Duodenal mucosa (tissue), 2 donors: Measurements from ENCODE around the gene DENND1A.

Source experiments
- H3K27ac ChIP-seq: one replicate; pipeline ENCODE4 v1.7.0; 2013; ENCODE audit warnings: low read depth, low read length
- H3K27me3 ChIP-seq, 2 donors: one replicate each; pipeline ENCODE4 v1.7.0; 2013; ENCODE audit warnings: low read length in 2 of 2, control low read depth in 1 of 2; ENCODE audit not compliant: insufficient read depth in 2 of 2, control insufficient read depth in 1 of 2
- H3K36me3 ChIP-seq, 2 donors: one replicate each; pipeline ENCODE4 v1.7.0; 2013; ENCODE audit warnings: low read length in 2 of 2, control low read depth in 1 of 2; ENCODE audit not compliant: insufficient read depth in 2 of 2, control insufficient read depth in 1 of 2
- H3K4me1 ChIP-seq, 2 donors: one replicate each; pipeline ENCODE4 v1.7.0; 2013; ENCODE audit warnings: low read length in 2 of 2, control low read depth in 1 of 2; ENCODE audit not compliant: insufficient read depth in 2 of 2, control insufficient read depth in 1 of 2
- H3K4me3 ChIP-seq, 2 donors: one replicate each; pipeline ENCODE4 v1.7.0; 2013; ENCODE audit warnings: low read length in 2 of 2, low read depth in 1 of 2
- H3K9ac ChIP-seq, 2 donors: one replicate each; pipeline ENCODE4 v1.7.0; 2013; ENCODE audit warnings: low read length in 2 of 2, low read depth in 1 of 2
- H3K9me3 ChIP-seq, 2 donors: one replicate each; pipeline ENCODE4 v1.7.0; 2013; ENCODE audit warnings: low read length in 2 of 2, control low read depth in 1 of 2; ENCODE audit not compliant: control insufficient read depth in 1 of 2

The DENND1A gene

DNA sequence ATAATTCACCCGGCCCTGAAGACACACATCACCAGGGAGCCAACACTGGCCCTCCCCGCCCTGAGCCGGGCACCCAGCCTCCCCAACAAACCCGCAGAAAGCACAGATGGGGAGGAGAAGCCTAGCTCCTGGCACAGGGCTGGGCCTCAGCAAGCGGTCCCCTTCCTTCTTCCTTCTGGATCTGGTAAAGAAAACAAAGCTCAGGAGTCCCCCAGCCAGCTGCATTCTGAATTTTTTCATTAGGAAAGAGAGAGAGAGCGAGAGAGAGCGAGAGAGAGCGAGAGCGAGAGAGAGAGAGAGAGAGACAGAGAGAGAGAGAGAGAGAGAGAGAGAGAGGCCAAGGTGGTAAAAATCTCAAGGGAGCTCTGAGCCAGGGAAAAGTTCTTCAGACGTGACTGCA is 378.2 kb downstream of the DENND1A start:
- Histone ChIP-seq H3K27me3 (no peaks in the 10 kb centered on the region), H3K36me3 (peaks cover 10 to 11% of the 10 kb centered on the region in 2 donors), H3K9ac (no peak overlapping the region), H3K9me3 (no peaks in the 10 kb centered on the region), H3K4me1 (no peaks in the 10 kb centered on the region), H3K4me3 (no peak overlapping the region), H3K27ac (no peak overlapping the region)

DNA sequence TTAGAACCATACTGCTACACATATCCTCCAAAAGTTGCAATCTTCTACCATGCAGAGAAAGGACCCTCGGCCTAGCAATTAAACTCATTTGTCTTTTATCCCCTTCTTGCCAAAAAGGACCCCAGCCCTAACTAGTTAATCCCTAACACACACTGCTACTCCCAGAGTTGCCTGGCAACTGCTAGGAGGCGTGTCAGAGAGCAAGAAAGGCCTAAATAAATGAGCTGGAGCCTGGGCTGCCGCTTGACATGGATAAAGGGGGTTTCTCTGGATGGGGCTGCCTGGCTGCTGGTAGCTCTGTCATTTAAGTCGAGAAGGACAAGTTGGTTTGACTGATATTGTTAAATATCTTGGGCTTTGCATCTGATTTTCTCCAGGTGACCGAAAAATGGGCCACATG is 379.1 kb downstream of the DENND1A start:
- Histone ChIP-seq H3K9me3 (no peaks in the 10 kb centered on the region), H3K27ac (no peak overlapping the region), H3K9ac (no peak overlapping the region), H3K4me3 (no peak overlapping the region), H3K36me3 (peaks cover 2 to 5% of the 10 kb centered on the region in 2 donors), H3K27me3 (no peaks in the 10 kb centered on the region), H3K4me1 (no peaks in the 10 kb centered on the region)

DNA sequence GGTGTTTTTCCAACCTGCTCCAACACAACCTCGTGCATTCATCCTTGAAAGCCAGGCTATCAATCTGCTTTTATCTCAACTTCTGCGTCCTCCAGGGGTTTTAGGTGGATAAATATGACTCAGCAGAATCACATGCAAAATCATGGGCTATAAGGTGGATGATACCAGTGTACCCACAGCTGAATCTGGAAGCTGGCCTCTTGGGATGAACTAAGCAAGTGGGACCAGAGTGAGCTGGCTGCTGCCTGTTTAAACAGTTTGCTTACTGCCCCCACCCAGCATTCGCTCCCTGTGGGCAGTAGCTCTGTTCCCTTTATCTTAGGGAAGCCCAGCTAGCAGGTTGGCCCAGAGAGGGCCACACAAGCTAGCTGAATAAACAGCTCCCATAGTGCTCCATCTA is 379.9 kb downstream of the DENND1A start:
- Histone ChIP-seq H3K4me3 (no peak overlapping the region), H3K27ac (no peak overlapping the region), H3K36me3 (peaks cover 0 to 5% of the 10 kb centered on the region in 2 donors), H3K4me1 (no peaks in the 10 kb centered on the region), H3K9me3 (no peaks in the 10 kb centered on the region), H3K27me3 (no peaks in the 10 kb centered on the region), H3K9ac (no peak overlapping the region)

DNA sequence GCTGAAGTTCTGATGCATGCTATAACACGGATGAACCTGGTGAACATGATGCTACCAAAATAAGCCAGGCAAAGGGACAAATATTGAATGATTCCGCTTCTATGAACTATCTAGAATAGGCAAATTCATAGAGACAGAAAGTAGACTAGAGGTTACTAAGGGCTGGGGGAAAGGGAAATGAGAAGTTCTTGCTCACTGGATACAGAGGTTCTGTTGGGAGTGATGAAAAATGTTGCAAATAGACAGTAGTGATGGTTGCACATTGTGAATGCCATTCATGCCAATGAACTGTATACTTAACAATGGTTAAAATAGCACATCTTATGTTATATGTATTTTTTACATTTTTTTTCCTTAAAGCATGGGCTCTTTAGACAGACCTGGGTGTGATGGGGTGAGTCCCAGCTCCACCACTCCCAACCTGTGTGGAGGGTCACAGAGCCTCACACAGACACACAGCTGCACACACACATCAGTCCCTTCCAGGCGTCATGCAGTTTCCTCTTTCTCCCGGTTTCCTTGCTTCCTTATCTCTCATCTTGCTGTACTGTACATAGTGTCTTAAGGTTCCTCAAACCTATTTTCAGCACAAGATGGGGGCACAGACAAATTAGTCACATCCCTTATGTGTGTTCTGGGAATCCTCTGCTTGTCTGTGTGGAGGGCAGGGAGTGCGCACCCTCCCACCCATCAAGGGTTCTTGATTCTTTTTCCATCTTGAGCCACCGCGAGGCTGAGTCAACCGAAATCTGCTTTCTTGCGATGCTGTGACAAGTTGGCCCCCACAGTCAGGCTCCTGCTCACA is 381.0 kb downstream of the DENND1A start:
- Histone ChIP-seq H3K4me1 (no peaks in the 10 kb centered on the region), H3K4me3 (no peak overlapping the region), H3K36me3 (peaks cover 0 to 5% of the 10 kb centered on the region in 2 donors), H3K9me3 (no peaks in the 10 kb centered on the region), H3K27me3 (no peaks in the 10 kb centered on the region), H3K9ac (no peak overlapping the region), H3K27ac (no peak overlapping the region)

DNA sequence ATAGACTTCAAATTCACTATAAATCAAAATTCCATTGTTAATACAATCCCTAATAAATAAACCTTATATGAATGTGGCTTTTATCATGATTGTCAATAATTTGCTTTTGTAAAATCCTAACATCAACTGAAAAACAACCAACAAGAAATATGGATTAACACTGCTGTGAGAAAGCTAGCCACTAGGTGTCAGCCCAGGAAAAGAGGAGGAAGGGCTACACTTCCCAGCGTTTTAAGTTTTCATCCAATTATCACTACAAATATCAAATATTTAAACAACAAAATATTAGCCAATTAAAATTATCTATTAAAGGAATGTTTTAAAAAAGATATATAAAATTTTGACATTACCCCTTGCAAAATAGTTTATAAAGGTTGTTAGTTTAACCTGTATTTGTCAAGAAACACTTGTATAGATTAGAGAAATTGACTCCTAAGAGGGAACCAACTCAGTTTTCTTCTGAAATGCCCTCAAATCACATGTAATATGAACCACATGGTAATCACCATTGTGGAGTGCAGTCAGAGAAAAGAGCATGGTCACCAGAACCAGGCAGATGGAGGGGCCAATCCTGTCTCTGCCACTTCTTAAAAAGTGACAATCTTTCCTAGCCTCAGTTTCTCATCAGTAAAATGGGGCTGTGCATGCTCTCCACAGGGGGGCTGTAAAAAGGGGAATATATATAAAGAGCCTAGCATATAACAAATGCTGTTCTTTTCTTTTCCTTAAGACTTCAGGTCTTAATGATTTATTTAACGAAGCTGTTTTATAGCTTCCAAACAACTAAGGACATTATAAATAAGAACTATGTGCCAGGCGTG is 385.7 kb downstream of the DENND1A start:
- Histone ChIP-seq H3K4me3 (no peak overlapping the region), H3K9ac (no peak overlapping the region), H3K9me3 (no peaks in the 10 kb centered on the region), H3K27me3 (no peaks in the 10 kb centered on the region), H3K4me1 (peaks cover 9% of the 10 kb centered on the region in 2 donors), H3K27ac (no peak overlapping the region), H3K36me3 (peaks cover 0 to 1% of the 10 kb centered on the region in 2 donors)

DNA sequence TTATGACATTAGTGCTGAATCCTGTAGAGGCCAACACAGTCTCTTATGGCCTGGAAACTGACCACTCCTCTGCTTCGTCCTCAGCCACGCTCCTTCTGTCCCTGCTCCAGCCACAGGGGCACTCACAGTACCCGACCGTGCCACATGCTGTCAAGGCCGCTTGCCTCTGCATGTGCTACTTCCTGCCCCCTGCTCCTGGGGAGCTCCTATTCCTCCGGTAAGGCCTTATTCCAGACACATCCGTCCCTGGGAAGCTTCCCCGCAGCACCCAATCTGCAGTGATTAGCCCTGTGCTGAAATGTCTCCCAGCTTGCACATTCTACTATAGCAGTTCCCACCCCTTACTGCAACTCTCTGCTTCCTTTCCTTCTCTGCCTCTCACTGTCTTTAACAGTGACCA is 386.4 kb downstream of the DENND1A start:
- Histone ChIP-seq H3K9me3 (no peaks in the 10 kb centered on the region), H3K4me1 (peaks cover 9% of the 10 kb centered on the region in 2 donors), H3K27ac (no peak overlapping the region), H3K36me3 (no peaks in the 10 kb centered on the region), H3K27me3 (no peaks in the 10 kb centered on the region), H3K4me3 (no peak overlapping the region), H3K9ac (no peak overlapping the region)

DNA sequence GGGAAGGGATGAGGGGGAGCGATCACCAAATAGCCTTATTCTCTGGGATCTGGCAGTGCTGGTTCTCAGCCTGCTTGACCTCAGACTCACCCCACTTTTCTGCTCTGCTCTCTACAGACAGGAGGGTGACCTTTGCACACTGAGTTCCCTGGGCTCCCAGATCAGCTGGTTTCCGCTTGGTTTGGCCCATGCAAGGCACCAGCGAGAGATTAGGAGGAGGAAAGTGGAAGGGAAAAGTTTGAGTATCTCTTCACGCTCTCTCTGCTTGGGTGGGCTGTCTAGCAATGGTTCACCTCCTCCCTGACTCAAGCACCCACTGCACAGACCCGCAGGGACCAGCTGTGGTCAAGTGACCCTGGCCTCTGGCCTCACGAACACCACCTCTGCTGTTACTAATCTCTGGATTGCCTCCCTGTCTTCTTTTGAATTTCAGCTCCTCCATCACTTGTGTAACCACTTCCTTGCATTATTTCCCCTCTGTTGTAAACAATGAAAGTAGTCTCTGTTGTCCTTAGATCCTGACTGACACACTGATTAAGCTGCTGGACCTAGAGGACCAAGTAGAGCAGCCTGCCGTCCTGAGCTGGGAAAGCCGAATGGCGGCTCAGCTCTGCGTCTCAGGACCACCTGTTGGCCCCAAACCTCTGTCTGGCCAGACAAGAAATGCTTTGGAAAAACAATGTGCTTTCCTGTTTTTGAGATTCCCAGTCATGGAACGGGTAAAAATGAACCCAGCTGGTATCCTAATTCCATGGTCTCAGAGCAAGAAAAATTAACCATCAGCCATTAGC is 387.3 kb downstream of the DENND1A start:
- Histone ChIP-seq H3K4me1 (peaks cover 9% of the 10 kb centered on the region in 2 donors), H3K9me3 (no peaks in the 10 kb centered on the region), H3K27me3 (no peaks in the 10 kb centered on the region), H3K27ac (no peak overlapping the region), H3K4me3 (no peak overlapping the region), H3K9ac (no peak overlapping the region), H3K36me3 (no peaks in the 10 kb centered on the region)

DNA sequence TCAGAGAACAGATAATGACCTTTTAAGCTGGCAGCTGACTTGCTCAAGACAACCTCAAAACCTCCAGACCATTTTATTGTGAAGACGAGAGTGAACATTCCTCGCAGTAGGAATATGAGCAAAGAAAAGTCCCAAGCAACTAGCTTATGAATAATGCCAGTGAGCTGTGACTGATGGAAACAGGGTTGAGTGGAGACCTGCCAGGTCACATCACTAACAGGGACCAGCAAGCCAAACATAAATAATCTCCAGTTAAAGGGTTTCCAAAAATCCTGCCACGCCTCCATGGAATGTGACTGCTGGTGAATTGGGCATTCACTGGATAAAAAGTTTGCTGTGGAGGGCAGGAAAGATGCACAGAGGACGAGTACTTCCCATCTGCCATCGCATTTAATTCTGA is 388.5 kb downstream of the DENND1A start:
- Histone ChIP-seq H3K9ac (no peak overlapping the region), H3K27me3 (no peaks in the 10 kb centered on the region), H3K9me3 (no peaks in the 10 kb centered on the region), H3K27ac (no peak overlapping the region), H3K4me3 (no peak overlapping the region), H3K4me1 (peaks cover 9% of the 10 kb centered on the region in 2 donors), H3K36me3 (no peaks in the 10 kb centered on the region)

DNA sequence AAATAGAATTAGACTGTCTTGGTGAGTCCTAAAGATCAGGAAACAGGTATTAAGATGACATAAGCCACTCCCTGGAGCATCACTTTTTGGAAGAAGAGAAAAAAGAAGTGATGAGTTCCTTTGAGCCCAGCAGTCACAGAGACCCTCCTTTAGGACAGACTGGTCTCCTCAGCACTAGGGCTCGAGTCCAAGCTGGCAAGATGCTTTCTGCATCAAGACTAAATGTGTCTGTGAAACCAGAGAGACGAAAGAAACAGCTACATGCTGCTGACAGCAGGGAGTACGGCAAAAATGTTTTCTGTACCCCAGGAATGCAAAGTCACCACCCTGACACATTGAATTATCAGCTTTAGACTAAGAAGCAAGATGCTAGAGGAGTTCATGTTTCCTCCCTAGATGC is 389.5 kb downstream of the DENND1A start:
- Histone ChIP-seq H3K4me1 (peaks cover 9% of the 10 kb centered on the region in 2 donors), H3K36me3 (no peaks in the 10 kb centered on the region), H3K9me3 (no peaks in the 10 kb centered on the region), H3K27ac (no peak overlapping the region), H3K27me3 (no peaks in the 10 kb centered on the region), H3K9ac (no peak overlapping the region), H3K4me3 (no peak overlapping the region)

DNA sequence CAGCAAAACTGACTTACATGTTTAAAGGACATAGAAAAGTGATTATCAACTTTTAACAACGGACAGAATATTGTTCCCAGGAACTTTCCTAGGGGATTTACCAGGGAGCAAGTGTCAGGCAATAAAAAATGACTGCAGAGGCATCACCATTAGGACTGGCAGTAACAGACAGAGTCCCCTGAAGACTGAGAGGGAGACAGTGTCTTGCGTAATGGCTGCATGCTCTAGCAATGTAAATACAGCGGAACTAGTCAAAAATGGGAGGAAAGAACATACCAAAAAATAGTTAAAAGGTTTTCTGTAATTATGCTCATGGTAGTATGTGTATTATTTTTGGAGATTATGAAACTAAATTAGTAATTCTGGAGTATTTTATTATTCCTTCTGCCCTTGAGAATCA is 392.1 kb downstream of the DENND1A start:
- Histone ChIP-seq H3K9ac (no peak overlapping the region), H3K4me1 (peaks cover 8% of the 10 kb centered on the region in 2 donors), H3K4me3 (no peak overlapping the region), H3K27ac (no peak overlapping the region), H3K27me3 (no peaks in the 10 kb centered on the region), H3K9me3 (no peaks in the 10 kb centered on the region), H3K36me3 (peaks cover 0 to 2% of the 10 kb centered on the region in 2 donors)
